GM23338 (cell line): ENCODE data around the gene SPRYD4.

ENCODE experiments used
- CTCF ChIP-seq, 2 experiments: fragments of 200-600 bp in 1 of 2; sonication (generic) in 1 of 2; conservative IDR thresholded peaks; 2 replicates each; pipeline versions ENCODE4 v1.5.1 to v1.6.1; 2016 to 2017; ENCODE audit warnings: antibody characterized with exemption in 2 of 2, low read depth in 2 of 2, mild to moderate bottlenecking in 2 of 2, moderate library complexity in 1 of 2
- EZH2 ChIP-seq: fragments of 200-600 bp; sonication (generic); IDR thresholded peaks from one replicate; pipeline ENCODE4 v1.8.0; 2017; ENCODE audit warnings: antibody characterized with exemption, mild to moderate bottlenecking, low read depth; ENCODE audit not compliant: unreplicated experiment
- JUNB ChIP-seq: IDR thresholded peaks from one replicate; pipeline ENCODE4 v1.6.1; 2016; ENCODE audit warnings: antibody characterized with exemption; ENCODE audit not compliant: unreplicated experiment
- POLR2AphosphoS5 ChIP-seq: IDR thresholded peaks from 2 replicates; pipeline ENCODE4 v1.6.1; 2016; ENCODE audit warnings: antibody characterized with exemption, low read depth
- REST ChIP-seq: IDR thresholded peaks from one replicate; pipeline ENCODE4 v1.6.1; 2018; ENCODE audit warnings: antibody characterized with exemption; ENCODE audit not compliant: unreplicated experiment

- TF ChIP-seq REST (no peak), CTCF (conservative IDR thresholded peaks at IDR 0.05; ENCODE audit: low read depth in 2 of 2) (no peak), EZH2 (no peak), POLR2AphosphoS5 (no peak), JUNB (no peak)
Measured at GRCh38 chr12:56474389-56474788, 6.0 kb downstream of the SPRYD4 start.
